LNCAP (cell line): ENCODE results near the gene DACH2.
A peak's percentile ranks its signal among the peaks of the same experiment; 100 is the strongest.

Source experiments
- CTCF ChIP-seq: fragments of 450-650 bp; IDR thresholded peaks from 2 replicates; pipeline ENCODE4 v1.5.1; 2017; ENCODE audit warnings: mild to moderate bottlenecking

Gene DACH2

GRCh38 chrX:86148024-86148511, at the start of gene DACH2:
TSS of gene DACH2 (plus strand) at chrX:86148451.
- no peak for TF ChIP-seq CTCF

GRCh38 chrX:86102341-86102740, 45.9 kb upstream of the DACH2 start:
- no peak for TF ChIP-seq CTCF

- TF ChIP-seq CTCF, result no peak
Observed at GRCh38 chrX:86103061-86103460, 45.2 kb upstream of the DACH2 start.

- TF ChIP-seq CTCF, result no peak
Observed at GRCh38 chrX:86104526-86104925, 43.7 kb upstream of the DACH2 start.

GRCh38 chrX:86121916-86122315, 26.3 kb upstream of the DACH2 start:
- no peak for TF ChIP-seq CTCF

- TF ChIP-seq CTCF, result peak; percentile 50
Observed at GRCh38 chrX:86133761-86134160, 14.5 kb upstream of the DACH2 start.

GRCh38 chrX:86137071-86137470, 11.2 kb upstream of the DACH2 start:
- no peak for TF ChIP-seq CTCF

GRCh38 chrX:86141786-86142185, 6.5 kb upstream of the DACH2 start:
- no peak for TF ChIP-seq CTCF
